Measurements from ENCODE around the gene PLCB2.

DNA sequence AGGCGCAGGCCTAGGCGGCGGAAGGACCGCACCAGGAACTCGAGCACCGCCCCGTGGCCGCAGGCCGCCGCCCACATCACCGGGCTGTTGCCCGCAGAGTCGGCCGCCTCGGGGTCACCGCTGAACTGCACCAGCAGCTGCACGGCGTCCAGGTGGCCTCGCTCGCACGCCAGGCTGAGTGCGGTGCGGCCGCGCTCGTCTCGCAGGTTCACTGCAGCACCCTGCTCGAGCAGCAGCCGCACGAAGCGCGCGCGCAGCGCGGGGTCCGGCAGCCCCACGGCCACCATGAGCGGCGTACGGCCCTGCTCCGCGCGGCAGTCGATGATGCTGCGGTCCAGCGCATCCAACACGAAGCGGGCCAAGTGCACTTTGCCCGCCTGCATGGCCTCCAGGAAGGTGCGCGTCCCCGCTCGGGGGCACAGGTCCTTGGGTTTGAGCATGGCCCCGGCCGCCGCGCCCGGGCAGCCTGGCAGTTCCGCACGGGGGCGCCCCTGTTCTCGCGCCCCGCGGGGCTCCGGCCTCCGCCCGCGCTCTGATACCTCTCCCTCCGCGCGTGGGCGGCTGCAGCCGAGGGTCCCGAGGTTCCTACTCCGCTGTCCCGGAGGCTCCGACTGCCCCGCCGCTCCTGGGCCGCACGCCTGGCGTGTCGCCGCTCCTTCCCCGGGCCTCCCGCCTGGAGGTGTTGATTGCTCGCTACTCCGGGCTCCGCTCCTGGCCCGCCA, 25.4 kb downstream of the PLCB2 start:
- TF ChIP-seq, protein P1, sequence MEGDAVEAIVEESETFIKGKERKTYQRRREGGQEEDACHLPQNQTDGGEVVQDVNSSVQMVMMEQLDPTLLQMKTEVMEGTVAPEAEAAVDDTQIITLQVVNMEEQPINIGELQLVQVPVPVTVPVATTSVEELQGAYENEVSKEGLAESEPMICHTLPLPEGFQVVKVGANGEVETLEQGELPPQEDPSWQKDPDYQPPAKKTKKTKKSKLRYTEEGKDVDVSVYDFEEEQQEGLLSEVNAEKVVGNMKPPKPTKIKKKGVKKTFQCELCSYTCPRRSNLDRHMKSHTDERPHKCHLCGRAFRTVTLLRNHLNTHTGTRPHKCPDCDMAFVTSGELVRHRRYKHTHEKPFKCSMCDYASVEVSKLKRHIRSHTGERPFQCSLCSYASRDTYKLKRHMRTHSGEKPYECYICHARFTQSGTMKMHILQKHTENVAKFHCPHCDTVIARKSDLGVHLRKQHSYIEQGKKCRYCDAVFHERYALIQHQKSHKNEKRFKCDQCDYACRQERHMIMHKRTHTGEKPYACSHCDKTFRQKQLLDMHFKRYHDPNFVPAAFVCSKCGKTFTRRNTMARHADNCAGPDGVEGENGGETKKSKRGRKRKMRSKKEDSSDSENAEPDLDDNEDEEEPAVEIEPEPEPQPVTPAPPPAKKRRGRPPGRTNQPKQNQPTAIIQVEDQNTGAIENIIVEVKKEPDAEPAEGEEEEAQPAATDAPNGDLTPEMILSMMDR (IDR thresholded peaks at IDR 0.05): peak; percentile 71
- no peak for TF ChIP-seq EZH2 (IDR thresholded peaks at IDR 0.05; ENCODE audit: borderline replicate concordance, insufficient read depth, low read depth, low read length, poor library complexity, severe bottlenecking)
